Neural cell (in vitro differentiated cells): ENCODE results near the gene FAM9A. TPM values are rescaled to one million over a fixed set of nuclear protein-coding genes. Genes with fewer than 3 reads are reported as not detected.

Source experiments
- H2AFZ ChIP-seq: fragments of 200-600, 300-800 bp; sonication (generic), shearing (Covaris generic); 2 replicates; pipeline ENCODE4 v1.6.0; 2014; ENCODE audit warnings: low read depth, mild to moderate bottlenecking, antibody characterized with exemption, low read length, moderate library complexity
- H3F3A ChIP-seq: fragments of 200-600 bp; shearing (Covaris generic); 2 replicates; pipeline ENCODE4 v1.6.1; 2016; ENCODE audit warnings: mild to moderate bottlenecking, moderate library complexity, mixed read lengths, antibody characterized with exemption, low read length; ENCODE audit not compliant: insufficient read depth, poor library complexity, severe bottlenecking
- H3K27ac ChIP-seq: fragments of 200-600, 300-800 bp; sonication (generic), shearing (Covaris generic); 2 replicates; pipeline ENCODE4 v1.5.1; 2014; ENCODE audit warnings: mild to moderate bottlenecking, low read length, moderate library complexity
- H3K27me3 ChIP-seq: fragments of 300-800, 200-600 bp; sonication (generic), shearing (Covaris generic); 2 replicates; pipeline ENCODE4 v1.6.0; 2014; ENCODE audit warnings: mild to moderate bottlenecking, low read depth, low read length, moderate library complexity; ENCODE audit not compliant: insufficient read depth
- H3K36me3 ChIP-seq: fragments of 300-800, 200-600 bp; sonication (generic), shearing (Covaris generic); 2 replicates; pipeline ENCODE4 v1.5.1; 2014; ENCODE audit warnings: mild to moderate bottlenecking, antibody characterized with exemption, low read length, moderate library complexity; ENCODE audit not compliant: insufficient read depth
- H3K4me2 ChIP-seq: fragments of 300-800, 200-600 bp; sonication (generic), shearing (Covaris generic); 2 replicates; pipeline ENCODE4 v1.6.0; 2014; ENCODE audit warnings: mild to moderate bottlenecking, low read length
- H3K4me3 ChIP-seq: fragments of 300-800, 200-600 bp; sonication (generic), shearing (Covaris generic); 2 replicates; pipeline ENCODE4 v1.5.1; 2014; ENCODE audit warnings: mild to moderate bottlenecking, low read length, moderate library complexity
- H3K79me2 ChIP-seq: fragments of 200-600 bp; shearing (Covaris generic); replicated peaks from 2 replicates; pipeline ENCODE4 v1.6.0; 2014; ENCODE audit warnings: mild to moderate bottlenecking, low read length, moderate library complexity; ENCODE audit not compliant: insufficient read depth
- H3K9ac ChIP-seq: fragments of 300-800, 200-600 bp; sonication (generic), shearing (Covaris generic); 2 replicates; pipeline ENCODE4 v1.6.1; 2016; ENCODE audit warnings: mild to moderate bottlenecking, low read length, mixed read lengths
- H3K9me2 ChIP-seq: fragments of 200-600 bp; shearing (Covaris generic); 2 replicates; pipeline ENCODE4 v1.6.1; 2016; ENCODE audit warnings: mild to moderate bottlenecking, low read length, mixed read lengths; ENCODE audit not compliant: insufficient read depth
- H3K9me3 ChIP-seq: fragments of 200-600, 300-800 bp; sonication (generic), shearing (Covaris generic); 2 replicates; pipeline ENCODE4 v1.6.1; 2016; ENCODE audit warnings: mild to moderate bottlenecking, mixed run types, low read length, moderate library complexity, mixed read lengths
- H4K20me1 ChIP-seq: fragments of 200-600 bp; shearing (Covaris generic); 2 replicates; pipeline ENCODE4 v1.6.1; 2016; ENCODE audit warnings: mild to moderate bottlenecking, mixed run types; ENCODE audit not compliant: insufficient read depth
- EP300 ChIP-seq: fragments of 450-650 bp; conservative IDR thresholded peaks from 2 replicates; pipeline ENCODE4 v1.6.1; 2014; ENCODE audit warnings: antibody characterized with exemption, mild to moderate bottlenecking, moderate library complexity; ENCODE audit not compliant: poor library complexity, severe bottlenecking
- EZH2 ChIP-seq: fragments of 200-600, 300-800 bp; shearing (Covaris generic), sonication (generic); IDR thresholded peaks from 2 replicates; pipeline ENCODE4 v1.6.1; 2014; ENCODE audit warnings: antibody characterized with exemption, low read length, borderline replicate concordance, mild to moderate bottlenecking; ENCODE audit not compliant: insufficient read depth, poor library complexity, severe bottlenecking
- MXI1 ChIP-seq: fragments of 450-650 bp; conservative IDR thresholded peaks from 2 replicates; pipeline ENCODE4 v1.6.1; 2014; ENCODE audit warnings: antibody characterized with exemption, mild to moderate bottlenecking; ENCODE audit not compliant: poor library complexity, severe bottlenecking
- POLR2AphosphoS5 ChIP-seq: IDR thresholded peaks from 2 replicates; pipeline ENCODE4 v1.6.1; 2012
- RAD21 ChIP-seq: fragments of 450-650 bp; conservative IDR thresholded peaks from 2 replicates; pipeline ENCODE4 v1.6.1; 2014; ENCODE audit warnings: antibody characterized with exemption, mild to moderate bottlenecking, moderate library complexity
- SMC3 ChIP-seq: fragments of 450-650 bp; conservative IDR thresholded peaks from 2 replicates; pipeline ENCODE4 v1.6.1; 2014; ENCODE audit warnings: antibody characterized with exemption, mild to moderate bottlenecking, moderate library complexity; ENCODE audit not compliant: poor library complexity
- TAF1 ChIP-seq: IDR thresholded peaks from 2 replicates; pipeline ENCODE4 v1.6.1; 2012; ENCODE audit warnings: low read depth
- polyA plus RNA-seq: library from polyadenylated mRNA; depleted of rRNA; stranded (reverse); fragments of >200 nt; gene quantifications from 2 replicates; pipeline ENCODE4 v1.2.3, GENCODE V29; 2014
- TF ChIP-seq, protein P1 (sequence below): fragments of 450-650 bp; IDR thresholded peaks from 2 replicates; pipeline ENCODE4 v1.5.1; 2014; ENCODE audit warnings: antibody characterized with exemption, mild to moderate bottlenecking, moderate library complexity; ENCODE audit not compliant: poor library complexity, severe bottlenecking
- TF ChIP-seq, protein P2 (sequence below): IDR thresholded peaks from 2 replicates; pipeline ENCODE4 v1.6.1; 2012; ENCODE audit warnings: borderline replicate concordance

FAM9A gene
- polyA plus RNA-seq, 1 donor from 2014 or later, result 0.67 TPM

DNA sequence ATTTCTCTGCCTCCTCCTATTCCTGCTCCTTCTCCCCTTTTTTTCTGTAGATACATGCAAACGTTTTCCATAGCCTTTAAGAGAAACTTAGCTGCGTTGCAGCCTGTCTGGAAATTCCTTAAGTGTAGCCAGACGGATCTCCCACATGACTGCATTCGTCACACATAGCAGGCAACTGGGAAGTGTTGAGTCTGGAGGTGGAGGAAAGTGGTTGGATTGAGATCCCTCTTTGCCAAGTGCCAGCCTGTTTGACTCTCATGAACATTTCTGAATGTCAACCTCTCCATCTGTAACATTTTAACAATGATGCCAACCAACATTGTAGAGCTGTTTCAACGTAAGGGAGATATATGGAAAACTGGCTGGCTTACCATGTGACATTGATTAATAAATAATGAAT, 45.1 kb upstream of the FAM9A start:
- Histone ChIP-seq H3F3A (no peaks in the 10 kb centered on the region), H3K27me3 (no peaks in the 10 kb centered on the region), H2AFZ (no peak overlapping the region), H3K79me2 (no peaks in the 10 kb centered on the region), H3K27ac (no peak overlapping the region), H3K4me2 (no peak overlapping the region), H3K9me2 (no peaks in the 10 kb centered on the region), H3K9ac (no peak overlapping the region), H4K20me1 (no peaks in the 10 kb centered on the region), H3K36me3 (no peaks in the 10 kb centered on the region), H3K9me3 (no peaks in the 10 kb centered on the region), H3K4me3 (no peak overlapping the region)
- no peak for TF ChIP-seq RAD21
- no peak for TF ChIP-seq SMC3
- TF ChIP-seq, protein P1, sequence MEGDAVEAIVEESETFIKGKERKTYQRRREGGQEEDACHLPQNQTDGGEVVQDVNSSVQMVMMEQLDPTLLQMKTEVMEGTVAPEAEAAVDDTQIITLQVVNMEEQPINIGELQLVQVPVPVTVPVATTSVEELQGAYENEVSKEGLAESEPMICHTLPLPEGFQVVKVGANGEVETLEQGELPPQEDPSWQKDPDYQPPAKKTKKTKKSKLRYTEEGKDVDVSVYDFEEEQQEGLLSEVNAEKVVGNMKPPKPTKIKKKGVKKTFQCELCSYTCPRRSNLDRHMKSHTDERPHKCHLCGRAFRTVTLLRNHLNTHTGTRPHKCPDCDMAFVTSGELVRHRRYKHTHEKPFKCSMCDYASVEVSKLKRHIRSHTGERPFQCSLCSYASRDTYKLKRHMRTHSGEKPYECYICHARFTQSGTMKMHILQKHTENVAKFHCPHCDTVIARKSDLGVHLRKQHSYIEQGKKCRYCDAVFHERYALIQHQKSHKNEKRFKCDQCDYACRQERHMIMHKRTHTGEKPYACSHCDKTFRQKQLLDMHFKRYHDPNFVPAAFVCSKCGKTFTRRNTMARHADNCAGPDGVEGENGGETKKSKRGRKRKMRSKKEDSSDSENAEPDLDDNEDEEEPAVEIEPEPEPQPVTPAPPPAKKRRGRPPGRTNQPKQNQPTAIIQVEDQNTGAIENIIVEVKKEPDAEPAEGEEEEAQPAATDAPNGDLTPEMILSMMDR, result no peak
- TF ChIP-seq POLR2AphosphoS5, result no peak
- no peak for TF ChIP-seq MXI1
- no peak for TF ChIP-seq EP300
- no peak for TF ChIP-seq EZH2
- TF ChIP-seq TAF1, result no peak
- TF ChIP-seq, protein P2, sequence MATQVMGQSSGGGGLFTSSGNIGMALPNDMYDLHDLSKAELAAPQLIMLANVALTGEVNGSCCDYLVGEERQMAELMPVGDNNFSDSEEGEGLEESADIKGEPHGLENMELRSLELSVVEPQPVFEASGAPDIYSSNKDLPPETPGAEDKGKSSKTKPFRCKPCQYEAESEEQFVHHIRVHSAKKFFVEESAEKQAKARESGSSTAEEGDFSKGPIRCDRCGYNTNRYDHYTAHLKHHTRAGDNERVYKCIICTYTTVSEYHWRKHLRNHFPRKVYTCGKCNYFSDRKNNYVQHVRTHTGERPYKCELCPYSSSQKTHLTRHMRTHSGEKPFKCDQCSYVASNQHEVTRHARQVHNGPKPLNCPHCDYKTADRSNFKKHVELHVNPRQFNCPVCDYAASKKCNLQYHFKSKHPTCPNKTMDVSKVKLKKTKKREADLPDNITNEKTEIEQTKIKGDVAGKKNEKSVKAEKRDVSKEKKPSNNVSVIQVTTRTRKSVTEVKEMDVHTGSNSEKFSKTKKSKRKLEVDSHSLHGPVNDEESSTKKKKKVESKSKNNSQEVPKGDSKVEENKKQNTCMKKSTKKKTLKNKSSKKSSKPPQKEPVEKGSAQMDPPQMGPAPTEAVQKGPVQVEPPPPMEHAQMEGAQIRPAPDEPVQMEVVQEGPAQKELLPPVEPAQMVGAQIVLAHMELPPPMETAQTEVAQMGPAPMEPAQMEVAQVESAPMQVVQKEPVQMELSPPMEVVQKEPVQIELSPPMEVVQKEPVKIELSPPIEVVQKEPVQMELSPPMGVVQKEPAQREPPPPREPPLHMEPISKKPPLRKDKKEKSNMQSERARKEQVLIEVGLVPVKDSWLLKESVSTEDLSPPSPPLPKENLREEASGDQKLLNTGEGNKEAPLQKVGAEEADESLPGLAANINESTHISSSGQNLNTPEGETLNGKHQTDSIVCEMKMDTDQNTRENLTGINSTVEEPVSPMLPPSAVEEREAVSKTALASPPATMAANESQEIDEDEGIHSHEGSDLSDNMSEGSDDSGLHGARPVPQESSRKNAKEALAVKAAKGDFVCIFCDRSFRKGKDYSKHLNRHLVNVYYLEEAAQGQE, result no peak

DNA sequence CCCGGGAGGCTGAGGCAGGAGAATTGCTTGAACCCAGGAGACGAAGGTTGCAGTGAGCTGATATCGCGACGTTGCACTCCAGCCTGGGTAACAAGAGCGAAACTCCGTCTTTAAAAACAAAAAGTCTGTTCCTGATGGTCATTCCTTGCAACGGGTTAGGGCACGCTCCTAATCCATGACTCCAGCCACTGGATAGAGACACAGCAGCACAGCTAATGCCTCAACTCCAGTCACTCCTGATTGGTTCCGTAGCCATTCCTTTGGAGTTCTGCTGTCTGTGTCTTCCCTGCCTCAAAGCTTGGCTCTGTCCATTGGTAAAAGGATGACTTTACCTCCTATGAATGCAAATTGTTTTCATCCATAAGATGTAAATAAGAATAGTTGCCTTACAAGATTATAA, 44.3 kb upstream of the FAM9A start:
- H3K9me2 ChIP-seq, result no peaks in the 10 kb centered on the region
- H3K27me3 ChIP-seq, result no peaks in the 10 kb centered on the region
- no peak overlapping the region for H3K9ac ChIP-seq
- H3K79me2 ChIP-seq, result no peaks in the 10 kb centered on the region
- no peak overlapping the region for H2AFZ ChIP-seq
- H3K36me3 ChIP-seq, result no peaks in the 10 kb centered on the region
- H3K4me3 ChIP-seq, result no peak overlapping the region
- TF ChIP-seq EP300, result no peak
- no peak for TF ChIP-seq MXI1
- TF ChIP-seq, protein P1, result no peak
- no peak for TF ChIP-seq POLR2AphosphoS5
- TF ChIP-seq TAF1, result no peak
- TF ChIP-seq EZH2, result no peak
- TF ChIP-seq RAD21, result no peak
- no peak for TF ChIP-seq SMC3
- TF ChIP-seq, protein P2, result no peak
- no peak overlapping the region for H3K4me2 ChIP-seq
- no peak overlapping the region for H3K27ac ChIP-seq
- H3F3A ChIP-seq, result no peaks in the 10 kb centered on the region
- no peaks in the 10 kb centered on the region for H4K20me1 ChIP-seq
- H3K9me3 ChIP-seq, result no peaks in the 10 kb centered on the region
